ENCODE data around the gene ACO2. TPM values are rescaled to one million over a fixed set of nuclear protein-coding genes. Genes with fewer than 3 reads are reported as not detected.

The ACO2 gene
- polyA plus RNA-seq, 1 of the 3 experiments (the other 2 are of a cell fraction) = 47.0 TPM

GRCh38 chr22:41525450-41526225, 56.7 kb downstream of the ACO2 start:
- no peak overlapping the region for H3K4me3 ChIP-seq (ENCODE audit: low read depth in 2 of 2, low read length in 1 of 2)
- DNase-seq = no peak
- no peaks in the 10 kb centered on the region for H3K9me2 ChIP-seq
- H3K27me3 ChIP-seq (ENCODE audit: insufficient read depth) = no peaks in the 10 kb centered on the region
- TF ChIP-seq TCF12 (IDR thresholded peaks at IDR 0.05) (no peak), YY1 (IDR thresholded peaks at IDR 0.05; ENCODE audit: low read depth) (no peak), TEAD4 (IDR thresholded peaks at IDR 0.05; ENCODE audit: borderline replicate concordance, insufficient read depth) (no peak), MAX (IDR thresholded peaks at IDR 0.05; ENCODE audit: low read depth) (no peak), CHD2 (IDR thresholded peaks at IDR 0.05; ENCODE audit: low read length, partially characterized antibody) (no peak), POLR2AphosphoS5 (IDR thresholded peaks at IDR 0.05; ENCODE audit: low read depth, low read length) (no peak), CTCF (IDR thresholded peaks at IDR 0.05) (no peak), NFIC (IDR thresholded peaks at IDR 0.05; ENCODE audit: borderline replicate concordance) (no peak), SMC3 (IDR thresholded peaks at IDR 0.05; ENCODE audit: low read depth, low read length) (no peak), USF1 (IDR thresholded peaks at IDR 0.05; ENCODE audit: borderline replicate concordance, low read depth) (no peak), MXI1 (IDR thresholded peaks at IDR 0.05; ENCODE audit: low read depth, low read length) (no peak), USF2 (IDR thresholded peaks at IDR 0.05; ENCODE audit: borderline replicate concordance, low read depth, low read length) (no peak), NRF1 (IDR thresholded peaks at IDR 0.05; ENCODE audit: low read depth, low read length) (no peak), RCOR1 (IDR thresholded peaks at IDR 0.05; ENCODE audit: low read length) (no peak), FOXM1 (IDR thresholded peaks at IDR 0.05; ENCODE audit: low read depth) (no peak), FOSL2 (IDR thresholded peaks at IDR 0.05; ENCODE audit: borderline replicate concordance, low read depth) (no peak), RAD21 (IDR thresholded peaks at IDR 0.05; ENCODE audit: low read length) (no peak), FOXJ3 (CRISPR knock-in tag; IDR thresholded peaks at IDR 0.05) (no peak)
- H3K79me2 ChIP-seq (ENCODE audit: insufficient read depth) = no peaks in the 10 kb centered on the region
- WGBS (ENCODE audit: low lambda C conversion rate) = 80% methylated on average over 1 of the region's 13 CpGs
- H3K36me3 ChIP-seq (replicated peaks in 1 of 2; ENCODE audit: control insufficient read depth in 1 of 2, insufficient read depth in 2 of 2, low read length in 1 of 2) = peaks cover 0 to 17% of the 10 kb centered on the region in 2 experiments
- no peak overlapping the region for H3K27ac ChIP-seq (ENCODE audit: low read depth in 2 of 2, low read length in 1 of 2)
- H2AFZ ChIP-seq (ENCODE audit: low read depth) = no peak overlapping the region
- H3F3A ChIP-seq (replicated peaks; ENCODE audit: insufficient read depth) = no peaks in the 10 kb centered on the region
- no peaks in the 10 kb centered on the region for H3K9me3 ChIP-seq
- H3K4me2 ChIP-seq = no peak overlapping the region
- ChIA-PET POLR2A (no interaction called here), CTCF (interaction anchor here (0.9 to 2.4 kb wide), 4 partner anchors 8 to 603 kb away, joined by 3 to 7 read pairs (median 4); no protein-coding TSS in a partner anchor)
- no peaks in the 10 kb centered on the region for H4K20me1 ChIP-seq (ENCODE audit: insufficient read depth)
- H3K9ac ChIP-seq = no peak overlapping the region
- H3K4me1 ChIP-seq (ENCODE audit: control insufficient read depth in 1 of 2, insufficient read depth in 2 of 2, low read depth in 1 of 2, low read length in 1 of 2) = peaks cover 0 to 6% of the 10 kb centered on the region in 2 experiments; a peak in 1 of 4 replicates
